ENCODE data around the gene IGF1.

IGF1 gene

DNA sequence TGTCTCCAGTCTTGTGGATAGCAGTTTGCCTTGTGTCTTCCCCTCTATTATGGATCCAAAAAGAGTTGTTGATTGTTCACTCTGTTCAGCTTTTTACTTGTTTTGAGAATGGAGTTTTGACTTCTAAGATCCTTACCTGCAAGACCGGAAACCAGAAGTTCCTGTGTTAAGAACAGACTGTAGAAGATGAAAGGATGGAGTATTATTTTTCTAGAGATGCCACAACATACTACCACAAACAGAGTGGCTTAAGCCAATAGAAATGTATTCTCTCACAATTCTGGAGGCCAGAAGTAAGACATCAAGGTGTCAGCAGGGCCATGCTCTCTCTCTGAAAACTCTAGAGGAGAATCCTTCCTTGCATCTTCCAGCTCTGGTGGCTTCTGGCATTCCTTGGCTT, 95.0 kb downstream of the IGF1 start:
- no peak for TF ChIP-seq CTCF (IDR thresholded peaks at IDR 0.05; ENCODE audit: extremely low read depth, missing control alignments)
- no peak for DNase-seq (ENCODE audit: low spot score)

DNA sequence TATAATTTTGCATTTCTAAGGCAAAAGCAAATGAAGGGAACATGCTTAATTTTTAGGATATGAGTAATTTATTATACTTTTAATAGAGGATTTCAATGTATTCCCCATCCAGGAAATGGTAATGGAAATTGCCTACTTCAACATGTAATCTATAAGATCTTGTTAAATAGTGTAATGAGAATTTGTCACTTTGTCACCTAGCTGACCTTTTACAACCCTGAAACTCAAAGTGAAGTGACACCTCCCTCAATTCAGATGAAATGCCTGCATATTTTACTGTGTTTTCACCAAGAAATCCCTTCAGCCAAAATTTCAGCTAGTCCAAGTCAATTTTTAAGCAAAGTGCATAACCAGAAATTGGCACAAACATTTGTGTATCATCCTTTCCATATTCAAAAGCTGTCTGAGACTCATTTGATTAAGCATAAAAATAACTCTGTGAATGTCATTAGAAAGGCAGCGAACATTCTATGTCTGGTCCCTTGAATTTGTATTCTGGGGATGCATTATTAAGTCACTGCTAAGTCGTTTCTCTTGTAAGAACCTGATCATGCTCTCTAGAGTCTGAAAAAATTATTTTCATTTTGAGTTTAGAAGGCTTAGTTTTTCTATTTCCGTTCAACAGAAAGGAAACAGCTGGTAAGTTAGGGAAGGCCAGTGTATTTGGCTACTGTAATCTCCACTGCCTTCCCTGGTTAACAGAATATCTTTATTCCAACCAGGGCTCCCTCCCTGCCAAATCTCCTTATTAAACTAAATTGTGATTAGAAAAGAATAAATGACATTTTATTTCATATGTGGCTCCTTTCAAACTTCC, 100.8 kb downstream of the IGF1 start:
- DNase-seq (ENCODE audit: low spot score), result no peak
- no peak for TF ChIP-seq CTCF (IDR thresholded peaks at IDR 0.05; ENCODE audit: extremely low read depth, missing control alignments)

DNA sequence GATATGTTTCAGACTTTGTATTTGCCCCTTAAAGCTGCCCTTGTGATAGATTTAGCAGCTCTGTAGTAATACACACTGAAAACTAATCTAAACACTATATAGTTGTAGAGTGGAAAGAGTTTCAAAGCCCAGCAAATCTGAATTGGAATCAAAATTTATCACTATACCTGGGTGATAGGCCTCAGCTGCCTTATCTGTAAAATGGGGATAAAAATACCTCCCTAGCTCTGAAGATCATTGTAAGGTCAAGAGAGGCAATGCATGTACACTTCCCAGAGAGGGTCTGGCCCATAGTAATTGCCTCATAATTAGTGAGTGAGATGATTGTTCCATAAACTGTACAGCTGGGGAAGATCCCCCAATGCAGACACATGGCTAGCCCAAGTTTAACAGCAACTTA, 103.6 kb downstream of the IGF1 start:
- no peak for TF ChIP-seq CTCF (IDR thresholded peaks at IDR 0.05; ENCODE audit: extremely low read depth, missing control alignments)

DNA sequence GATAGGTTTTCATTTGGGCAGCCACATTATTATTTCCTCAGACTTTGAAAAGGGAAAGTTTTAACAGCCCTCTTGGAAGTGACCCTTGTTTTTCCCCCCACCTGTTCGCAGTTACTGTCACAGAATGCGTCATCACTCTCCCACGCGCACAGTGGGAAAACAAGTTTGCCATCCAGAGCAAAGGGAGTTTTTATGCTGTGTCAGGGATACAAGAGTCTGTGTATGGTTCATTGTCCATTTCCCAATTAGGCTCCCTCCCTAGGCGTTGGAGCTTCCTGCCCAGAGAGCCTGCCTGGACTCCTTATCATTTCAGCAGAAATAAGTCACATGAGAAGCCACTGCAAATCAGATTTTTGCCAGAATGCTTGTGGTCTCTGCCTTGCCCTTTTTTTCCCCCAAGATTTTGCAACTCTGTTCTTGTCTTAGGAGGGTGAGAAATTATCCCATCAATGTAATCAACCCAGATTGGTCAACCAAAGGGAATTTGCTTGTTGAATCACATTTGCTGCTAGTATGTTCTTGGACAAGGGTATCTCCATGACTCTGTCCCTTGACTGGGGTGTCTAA, 104.1 kb downstream of the IGF1 start:
- no peak for DNase-seq (ENCODE audit: low spot score)
- TF ChIP-seq CTCF (IDR thresholded peaks at IDR 0.05; ENCODE audit: extremely low read depth, missing control alignments), result no peak

More for the DNA sequence above, 103.6 kb downstream of the IGF1 start:
- DNase-seq (ENCODE audit: low spot score), result no peak

DNA sequence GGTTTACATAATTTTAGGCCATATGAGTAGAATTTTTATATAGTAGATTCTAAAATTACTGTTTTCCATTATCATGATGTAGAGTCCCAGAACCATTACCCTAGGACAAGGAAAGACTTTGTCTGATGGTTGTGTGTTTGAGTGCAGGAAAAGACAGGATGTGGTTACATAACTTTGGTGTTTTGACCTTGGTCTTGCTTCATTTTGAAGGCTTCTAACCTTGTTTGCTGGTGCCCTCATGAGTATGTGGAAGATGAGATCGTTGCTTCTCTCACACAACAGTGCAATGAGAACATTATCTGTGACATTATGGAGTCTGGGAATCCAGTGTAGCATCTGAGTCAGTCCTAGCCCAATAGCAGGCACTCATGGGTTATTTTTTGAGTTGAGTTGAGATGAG, 106.2 kb downstream of the IGF1 start:
- no peak for DNase-seq (ENCODE audit: low spot score)
- TF ChIP-seq CTCF (IDR thresholded peaks at IDR 0.05; ENCODE audit: extremely low read depth, missing control alignments), result no peak

DNA sequence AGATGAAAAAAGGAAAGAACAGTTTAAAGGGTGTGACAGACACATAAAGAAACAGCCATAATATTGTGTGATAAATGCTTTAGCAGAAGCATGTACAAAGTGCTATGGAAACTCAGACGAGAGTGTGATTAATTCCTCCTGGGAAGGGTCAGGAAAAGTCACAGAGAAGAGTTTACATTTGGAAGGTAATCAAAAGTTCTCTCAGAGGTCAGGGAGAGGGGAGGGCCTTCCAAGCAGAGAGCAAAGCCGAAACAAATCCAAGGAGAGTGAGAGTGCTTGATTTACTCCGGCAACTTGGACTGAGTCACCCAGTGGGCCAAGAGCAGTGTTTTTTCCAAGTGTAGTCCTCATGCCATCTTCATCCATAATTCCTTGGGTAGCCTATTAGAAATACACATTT, 108.3 kb downstream of the IGF1 start:
- TF ChIP-seq CTCF (IDR thresholded peaks at IDR 0.05; ENCODE audit: extremely low read depth, missing control alignments), result no peak
- DNase-seq (ENCODE audit: low spot score), result no peak

GRCh38 chr12:102371165-102371564, 109.2 kb downstream of the IGF1 start:
- DNase-seq (ENCODE audit: low spot score), result no peak
- TF ChIP-seq CTCF (IDR thresholded peaks at IDR 0.05; ENCODE audit: extremely low read depth, missing control alignments), result no peak

Data from GM20000 (cell line).